ENCODE results near the gene P2RX4. TPM values are rescaled to one million over a fixed set of nuclear protein-coding genes. Genes with fewer than 3 reads are reported as not detected.

Gene P2RX4
- total RNA-seq, 2 experiments from 2014 or later = 10.8 to 17.7 TPM

GRCh38 chr12:121182222-121182893, 27.6 kb upstream of the P2RX4 start:
- H4K20me1 ChIP-seq (ENCODE audit: insufficient read depth, low read length) = no peaks in the 10 kb centered on the region
- intact Hi-C loops (cut with micrococcal nuclease; ENCODE audit: unreplicated experiment) = no loop called here
- H3K4me3 ChIP-seq (ENCODE audit: low read depth, low read length, poor library complexity, severe bottlenecking) = no peak overlapping the region
- POLR2A ChIA-PET = interaction anchor here (0.6 to 0.8 kb wide), 2 partner anchors 51 to 1645 kb away, joined by 3 read pairs; no protein-coding TSS in a partner anchor
- H3K79me2 ChIP-seq (ENCODE audit: insufficient read depth, low read depth, low read length) = no peaks in the 10 kb centered on the region
- TF ChIP-seq CTCF (conservative IDR thresholded peaks at IDR 0.05; ENCODE audit: low read length) (no peak), EZH2phosphoT487 (IDR thresholded peaks at IDR 0.05; ENCODE audit: borderline replicate concordance, low read depth, low read length) (no peak)
- no peaks in the 10 kb centered on the region for H3K9me3 ChIP-seq (ENCODE audit: low read length)
- H2AFZ ChIP-seq (ENCODE audit: low read length) = no peak overlapping the region
- no TSS peak for BruUV-seq (replicated peaks)
- CTCF ChIA-PET (ENCODE audit: unreplicated experiment) = no interaction called here
- H3K9me2 ChIP-seq (ENCODE audit: insufficient read depth, low read length) = no peaks in the 10 kb centered on the region
- no peak overlapping the region for H3K4me2 ChIP-seq (ENCODE audit: low read length)
- H3K4me1 ChIP-seq (ENCODE audit: insufficient read depth, low read length, poor library complexity, severe bottlenecking) = peaks cover 8% of the 10 kb centered on the region
- no peak overlapping the region for H3K27ac ChIP-seq (ENCODE audit: low read depth, low read length, poor library complexity, severe bottlenecking)
- H3K36me3 ChIP-seq (ENCODE audit: insufficient read depth, low read length) = no peaks in the 10 kb centered on the region
- no peak for DNase-seq (ENCODE audit: low spot score)

- DNase-seq (ENCODE audit: low spot score) = no peak
- H3K4me2 ChIP-seq (ENCODE audit: low read length) = no peak overlapping the region
- peaks cover 8% of the 10 kb centered on the region for H3K4me1 ChIP-seq (ENCODE audit: insufficient read depth, low read length, poor library complexity, severe bottlenecking)
- TF ChIP-seq EZH2phosphoT487 (IDR thresholded peaks at IDR 0.05; ENCODE audit: borderline replicate concordance, low read depth, low read length) = no peak
- no peak for TF ChIP-seq CTCF (conservative IDR thresholded peaks at IDR 0.05; ENCODE audit: low read length)
- intact Hi-C loops (cut with micrococcal nuclease; ENCODE audit: unreplicated experiment) = no loop called here
- H3K79me2 ChIP-seq (ENCODE audit: insufficient read depth, low read depth, low read length) = no peaks in the 10 kb centered on the region
- no peaks in the 10 kb centered on the region for H3K36me3 ChIP-seq (ENCODE audit: insufficient read depth, low read length)
- no peaks in the 10 kb centered on the region for H3K9me3 ChIP-seq (ENCODE audit: low read length)
- no TSS peak for BruUV-seq (replicated peaks)
- ChIA-PET CTCF (ENCODE audit: unreplicated experiment) (no interaction called here), POLR2A (no interaction called here)
- no peak overlapping the region for H3K4me3 ChIP-seq (ENCODE audit: low read depth, low read length, poor library complexity, severe bottlenecking)
- no peaks in the 10 kb centered on the region for H4K20me1 ChIP-seq (ENCODE audit: insufficient read depth, low read length)
- H3K9me2 ChIP-seq (ENCODE audit: insufficient read depth, low read length) = no peaks in the 10 kb centered on the region
- no peak overlapping the region for H3K27ac ChIP-seq (ENCODE audit: low read depth, low read length, poor library complexity, severe bottlenecking)
- no peak overlapping the region for H2AFZ ChIP-seq (ENCODE audit: low read length)
These were observed 25.5 kb upstream of the P2RX4 start for GRCh38 chr12:121184425-121184824.
